GM18511 (cell line): Measurements from ENCODE around the gene APBA1.
"Not testable (repeated sequence)": the region's sequence is repeated elsewhere in the genome, so short reads cannot be mapped to it uniquely, and the experiment has no call there.

Source experiments
- ATAC-seq: cut with Tn5 transposase; IDR thresholded peaks from one replicate; pipeline ENCODE4 v1.9.1; 2021; ENCODE audit warnings: mild to moderate bottlenecking, moderate library complexity; ENCODE audit not compliant: unreplicated experiment

The APBA1 gene

DNA sequence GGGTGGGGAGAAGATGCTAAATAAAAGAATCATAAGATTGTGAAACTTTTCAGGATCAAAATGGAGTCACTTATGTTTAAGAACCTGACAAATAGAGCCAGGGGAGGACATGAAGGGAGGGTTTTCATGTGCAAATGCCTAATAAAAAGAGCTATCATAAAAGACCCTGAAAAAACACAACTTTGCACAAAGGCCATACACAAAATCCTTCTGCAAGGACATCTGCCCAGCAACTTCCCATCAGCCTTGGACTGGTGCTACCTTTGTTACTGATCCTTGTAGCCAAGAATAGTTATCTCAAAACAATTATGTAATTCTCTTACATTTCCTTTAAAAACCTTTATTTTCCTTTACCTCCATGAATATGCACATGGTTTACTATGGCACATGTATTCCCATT lies 63.0 kb downstream of the APBA1 start:
- ATAC-seq = no peak

DNA sequence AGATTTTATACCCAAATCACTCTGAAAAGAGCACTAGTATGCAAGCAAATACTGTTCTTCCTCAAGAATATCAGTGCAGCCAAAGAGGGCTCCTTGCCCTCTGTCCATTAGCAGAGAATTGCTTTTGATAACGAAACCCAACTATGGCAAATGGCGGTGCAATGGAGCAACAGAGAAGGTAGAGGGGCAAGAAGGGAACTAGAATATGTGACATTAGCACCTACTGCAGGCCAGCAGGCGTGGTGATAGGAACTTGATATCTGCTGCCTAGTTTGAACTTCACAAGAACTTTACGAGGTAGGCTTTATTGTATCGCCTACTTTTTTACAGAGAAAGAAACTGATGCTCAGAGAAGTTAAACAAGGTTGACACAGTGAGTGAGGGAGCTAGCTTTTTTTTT lies 66.1 kb downstream of the APBA1 start:
- ATAC-seq = no peak

DNA sequence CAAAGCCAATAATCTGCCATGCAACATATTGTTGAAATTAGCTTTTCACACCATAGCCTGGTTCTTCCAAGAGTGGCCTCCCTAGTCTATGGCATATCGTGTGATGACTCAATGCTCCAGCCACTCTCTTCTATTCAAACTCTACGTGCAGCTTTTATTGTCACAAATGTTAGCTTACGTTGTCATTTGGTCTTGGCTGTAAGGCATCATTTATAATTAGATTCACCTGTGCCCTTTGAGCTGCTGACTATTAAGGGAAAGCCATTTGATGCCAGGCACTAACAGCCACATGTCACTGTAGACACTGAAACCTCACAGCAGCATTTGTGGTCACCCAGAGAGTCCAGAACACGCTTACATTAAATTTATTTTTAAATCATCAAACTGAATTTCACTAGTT lies 66.8 kb downstream of the APBA1 start:
- no peak for ATAC-seq

DNA sequence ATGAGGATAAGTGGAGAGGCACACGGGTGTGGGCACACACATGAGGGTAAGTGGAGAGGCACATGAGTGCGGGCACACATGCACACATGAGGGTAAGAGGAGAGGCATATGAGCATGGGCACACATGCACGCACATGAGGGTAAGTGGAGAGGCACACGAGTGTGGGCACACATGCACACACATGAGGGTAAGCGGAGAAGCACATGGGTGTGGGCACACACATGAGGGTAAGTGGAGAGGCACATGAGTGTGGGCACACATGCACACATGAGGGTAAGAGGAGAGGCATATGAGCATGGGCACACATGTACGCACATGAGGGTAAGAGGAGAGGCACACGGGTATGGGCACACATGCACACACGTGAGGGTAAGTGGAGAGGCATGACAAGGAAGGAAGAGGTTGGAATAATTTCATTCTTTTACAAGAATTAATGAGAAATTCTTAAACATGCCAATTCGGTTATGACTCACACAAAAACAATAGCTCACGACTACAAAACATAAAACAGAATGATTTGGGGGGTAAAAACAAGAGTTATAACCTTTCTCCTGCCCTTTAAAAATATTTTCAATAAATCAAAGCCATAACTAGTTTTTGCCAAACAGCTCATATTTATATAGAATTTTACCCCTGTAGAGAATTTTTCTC lies 67.5 kb downstream of the APBA1 start:
- no peak for ATAC-seq

GRCh38 chr9:69603656-69604055 lies 68.5 kb downstream of the APBA1 start:
- no peak for ATAC-seq

GRCh38 chr9:69602773-69603172 lies 69.4 kb downstream of the APBA1 start:
- no peak for ATAC-seq

- ATAC-seq = no peak
Measured at GRCh38 chr9:69601698-69602097, 70.5 kb downstream of the APBA1 start.

DNA sequence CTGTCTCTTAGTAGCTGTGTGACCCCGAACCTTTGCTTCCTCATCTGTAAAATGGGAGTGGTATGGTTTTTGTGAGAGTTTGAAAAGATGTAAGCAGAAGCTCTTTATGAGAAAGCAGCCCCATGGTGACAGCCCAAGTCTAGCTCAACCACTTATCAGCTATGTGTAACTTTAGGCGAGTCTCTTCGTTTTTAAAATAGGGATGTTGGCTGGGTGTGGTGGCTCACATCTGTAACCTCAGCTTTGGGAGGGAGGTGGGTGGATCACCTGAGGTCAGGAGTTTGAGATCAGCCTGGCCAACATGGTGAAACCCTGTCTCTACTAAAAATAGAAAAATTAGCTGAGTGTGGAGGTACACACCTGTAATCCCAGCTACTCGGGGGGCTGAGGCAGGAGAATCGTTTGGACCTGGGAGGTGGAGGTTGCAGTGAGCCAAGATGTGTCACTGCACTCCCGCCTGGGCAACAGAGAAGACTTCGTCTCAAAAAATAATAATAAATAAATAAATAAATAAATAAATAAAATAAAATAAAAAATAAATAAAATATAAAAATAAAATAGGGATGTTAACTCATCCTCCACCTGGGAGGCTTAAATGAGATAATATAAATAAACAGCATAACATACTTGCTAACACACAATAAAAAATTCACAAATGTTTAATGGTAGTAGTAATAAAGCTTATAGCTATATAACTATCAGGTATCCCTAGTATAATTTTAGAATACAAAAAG lies 71.7 kb downstream of the APBA1 start:
- ATAC-seq = no peak

DNA sequence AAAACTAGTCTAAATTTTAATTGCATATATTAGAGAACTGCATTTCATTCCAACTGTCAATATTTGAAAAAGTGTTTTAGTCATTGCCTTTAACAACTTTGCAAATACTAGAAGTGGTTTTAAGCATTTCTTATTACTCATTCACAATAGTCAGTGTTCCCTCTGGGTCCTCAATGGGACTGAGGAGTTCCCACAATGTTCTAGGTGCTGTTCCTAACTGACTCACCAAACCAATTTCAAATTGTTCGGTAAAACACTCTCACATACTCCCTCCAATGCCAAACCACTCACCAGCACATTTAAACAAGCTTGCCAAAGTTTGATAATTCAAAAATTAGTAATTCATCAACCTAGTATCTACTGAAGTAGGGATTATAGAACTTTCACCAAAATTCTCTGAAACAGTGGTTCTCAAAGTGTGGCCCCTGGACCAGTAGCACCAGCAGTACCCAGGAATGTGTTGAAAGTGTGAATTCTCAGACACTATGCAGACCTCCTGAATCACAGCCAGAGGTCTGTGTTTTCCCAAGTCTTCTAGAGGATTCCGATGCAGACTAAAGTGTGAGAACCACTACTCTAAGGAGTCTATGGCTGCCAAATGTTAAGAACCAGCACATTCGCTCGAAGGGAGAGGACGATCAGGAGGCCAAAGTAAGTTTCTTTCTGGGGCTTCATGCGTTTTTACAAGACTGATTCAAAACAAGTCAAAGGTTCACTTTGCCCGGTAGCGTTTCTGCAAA lies 72.8 kb downstream of the APBA1 start:
- no peak for ATAC-seq

DNA sequence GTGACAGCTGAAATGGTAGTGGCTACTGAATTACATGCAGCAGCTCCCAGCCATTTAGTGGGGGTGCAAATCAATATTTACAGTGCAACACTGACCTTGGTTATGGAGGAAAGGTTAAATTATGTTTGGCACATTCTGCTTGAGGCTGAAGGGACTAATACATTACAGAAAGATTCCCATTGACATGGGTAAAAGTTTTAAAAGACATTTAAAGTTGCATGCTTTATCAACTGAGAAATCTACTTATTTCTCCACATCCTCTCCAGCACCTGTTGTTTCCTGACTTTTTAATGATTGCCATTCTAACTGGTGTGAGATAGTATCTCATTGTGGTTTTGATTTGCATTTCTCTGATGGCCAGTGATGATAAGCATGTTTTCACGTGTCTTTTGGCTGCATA lies 75.3 kb downstream of the APBA1 start:
- not testable (repeated sequence) for ATAC-seq

DNA sequence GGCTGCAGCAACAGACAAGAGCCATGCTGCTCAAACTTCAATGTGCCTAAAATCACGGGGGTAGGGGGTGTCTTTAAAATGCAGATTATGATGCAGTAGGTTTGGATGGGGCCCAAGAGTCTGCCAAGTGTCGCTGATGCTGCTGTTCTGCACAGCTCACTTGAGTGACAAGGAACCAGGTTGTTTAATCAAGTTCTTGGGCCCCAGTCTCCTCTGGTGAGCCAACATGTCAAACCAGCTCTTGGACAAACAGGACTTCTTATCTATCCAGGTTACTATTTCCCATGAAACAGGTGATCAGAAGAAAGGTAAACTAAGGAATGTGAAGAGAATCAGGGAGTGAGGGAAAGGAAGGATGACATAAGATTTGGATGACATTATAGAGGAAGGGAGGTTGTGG lies 78.0 kb downstream of the APBA1 start:
- no peak for ATAC-seq

GRCh38 chr9:69593756-69594155 lies 78.4 kb downstream of the APBA1 start:
- no peak for ATAC-seq

GRCh38 chr9:69593301-69593700 lies 78.9 kb downstream of the APBA1 start:
- no peak for ATAC-seq

DNA sequence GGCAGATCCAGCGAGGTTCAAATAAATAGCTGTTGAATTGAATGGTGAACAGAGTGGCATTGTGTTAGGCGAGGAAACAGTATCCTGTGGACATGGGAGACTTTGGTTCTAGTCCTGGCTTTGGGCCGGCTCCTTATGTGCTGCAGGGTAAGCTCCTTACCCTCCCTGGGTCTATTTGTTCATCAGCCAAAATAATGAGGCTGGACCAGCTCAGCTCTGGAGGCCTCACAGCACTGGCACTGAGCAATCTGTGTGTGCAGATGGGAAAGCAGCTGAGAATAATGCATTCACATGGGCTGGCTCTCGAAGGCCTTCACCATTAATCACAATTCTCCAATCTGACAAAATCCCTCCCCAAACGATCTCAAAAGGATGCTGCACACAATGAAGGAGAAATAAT lies 81.9 kb downstream of the APBA1 start:
- ATAC-seq = no peak

DNA sequence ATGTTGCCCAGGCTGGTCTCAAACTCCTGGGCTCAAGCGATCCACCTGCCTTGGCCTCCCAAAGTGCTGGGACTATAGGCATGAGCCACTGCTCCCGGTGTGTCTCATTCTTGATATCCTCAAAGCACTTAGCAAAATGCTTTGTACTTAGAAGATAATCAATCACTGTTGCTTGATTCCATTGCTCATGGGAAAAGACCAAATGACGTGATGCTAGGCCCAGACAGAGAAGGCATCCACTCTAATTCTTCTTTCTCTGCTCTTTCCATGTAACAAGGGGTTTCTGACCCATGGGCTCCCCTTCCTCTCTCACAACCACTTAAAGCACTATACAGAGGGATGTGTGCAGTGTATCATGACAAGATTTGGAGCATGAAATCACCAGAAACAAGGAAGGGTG lies 83.0 kb downstream of the APBA1 start:
- ATAC-seq = no peak

- ATAC-seq = no peak
Measured at GRCh38 chr9:69585571-69585970, 86.6 kb downstream of the APBA1 start.

GRCh38 chr9:69584759-69585158 lies 87.4 kb downstream of the APBA1 start:
- no peak for ATAC-seq

- ATAC-seq = no peak
Measured at GRCh38 chr9:69583645-69584234, 88.4 kb downstream of the APBA1 start.

- no peak for ATAC-seq
Measured at GRCh38 chr9:69582544-69583297, 89.5 kb downstream of the APBA1 start.

- ATAC-seq = no peak
Measured at GRCh38 chr9:69582018-69582417, 90.2 kb downstream of the APBA1 start.
